ENCODE results near the gene KAT5.
"Not testable (repeated sequence)": the region's sequence is repeated elsewhere in the genome, so short reads cannot be mapped to it uniquely, and the experiment has no call there.

Gene KAT5

DNA sequence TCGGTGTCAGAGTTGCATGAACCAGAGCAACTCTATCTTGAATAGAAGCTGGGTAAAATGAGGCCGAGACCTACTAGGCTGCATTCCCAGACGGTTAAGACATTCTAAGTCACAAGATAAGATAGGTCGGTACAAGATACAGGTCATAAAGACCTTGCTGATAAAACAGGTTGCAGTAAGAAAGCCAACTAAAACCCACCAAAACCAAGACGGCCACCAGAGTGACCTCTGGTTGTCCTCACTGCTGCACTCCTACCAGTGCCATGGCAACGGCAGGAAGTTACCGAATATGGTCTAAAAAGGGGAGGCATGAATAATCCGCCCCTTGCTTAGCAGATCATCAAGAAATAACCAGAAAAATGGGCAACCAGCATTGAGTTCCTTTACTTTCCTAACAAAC, 2.4 kb upstream of the KAT5 start:
- no peak for DNase-seq (ENCODE audit: low read depth in 2 of 2)

DNA sequence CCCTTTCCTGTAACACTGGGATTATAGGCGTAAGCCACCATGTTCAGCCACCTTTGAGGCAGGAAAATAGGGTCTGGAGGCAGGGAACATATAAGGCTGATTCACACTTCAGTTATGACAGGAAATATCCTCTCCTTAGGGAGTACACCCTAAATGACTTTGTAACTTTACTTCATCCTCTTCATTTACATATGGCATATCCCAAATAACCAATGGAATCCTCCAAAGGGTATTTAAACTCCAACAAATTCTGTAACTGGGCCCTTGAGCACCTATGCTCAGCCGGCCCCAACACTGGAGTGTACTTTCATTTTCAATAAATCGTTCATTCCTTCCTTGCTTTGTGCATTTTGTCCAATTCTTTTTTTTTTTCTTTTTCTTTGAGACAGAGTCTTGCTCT, 1.6 kb upstream of the KAT5 start:
- DNase-seq (ENCODE audit: low read depth in 2 of 2): no peak

DNA sequence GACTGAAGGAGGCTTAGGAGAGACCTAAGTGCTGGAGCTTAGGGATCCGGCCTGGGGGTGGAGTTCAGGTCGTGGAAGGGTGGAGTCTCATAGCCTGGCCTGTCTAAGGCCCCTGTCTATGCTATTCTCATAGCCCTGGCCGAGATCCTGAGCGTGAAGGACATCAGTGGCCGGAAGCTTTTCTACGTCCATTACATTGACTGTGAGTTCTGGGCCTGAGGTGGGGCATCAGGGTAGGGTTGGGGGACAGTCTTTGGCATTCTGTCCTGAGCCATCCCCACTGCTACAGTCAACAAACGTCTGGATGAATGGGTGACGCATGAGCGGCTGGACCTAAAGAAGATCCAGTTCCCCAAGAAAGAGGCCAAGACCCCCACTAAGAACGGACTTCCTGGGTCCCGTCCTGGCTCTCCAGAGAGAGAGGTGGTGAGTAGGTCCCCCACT, 603 bp downstream of the KAT5 start:
- no peak for DNase-seq (ENCODE audit: low read depth in 2 of 2)

DNA sequence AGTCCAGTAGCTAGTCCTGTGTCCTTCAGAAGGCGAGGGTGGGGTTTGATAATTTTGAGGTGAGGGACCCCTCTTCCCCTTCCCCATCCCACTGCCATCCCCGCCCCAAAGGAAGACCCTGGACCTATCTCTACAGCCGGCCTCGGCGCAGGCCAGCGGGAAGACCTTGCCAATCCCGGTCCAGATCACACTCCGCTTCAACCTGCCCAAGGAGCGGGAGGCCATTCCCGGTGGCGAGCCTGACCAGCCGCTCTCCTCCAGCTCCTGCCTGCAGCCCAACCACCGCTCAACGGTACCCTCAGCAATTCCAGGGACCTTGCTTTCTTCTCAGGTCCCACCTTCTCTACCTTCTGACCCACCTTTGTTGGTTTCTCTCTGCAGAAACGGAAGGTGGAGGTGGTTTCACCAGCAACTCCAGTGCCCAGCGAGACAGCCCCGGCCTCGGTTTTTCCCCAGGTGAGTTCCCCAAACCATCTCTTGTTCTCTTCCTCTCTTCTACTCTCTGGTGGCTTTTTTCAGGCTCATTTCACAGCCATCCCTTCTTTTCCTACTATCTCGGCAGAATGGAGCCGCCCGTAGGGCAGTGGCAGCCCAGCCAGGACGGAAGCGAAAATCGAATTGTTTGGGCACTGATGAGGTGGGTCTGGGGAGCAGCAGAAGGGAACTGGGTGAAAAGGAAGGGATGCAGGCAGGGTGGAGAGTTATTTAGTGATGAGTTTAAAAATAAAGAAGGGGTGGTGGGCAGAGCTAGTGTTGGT, 1.3 kb downstream of the KAT5 start:
- DNase-seq (ENCODE audit: low read depth in 2 of 2): no peak

DNA sequence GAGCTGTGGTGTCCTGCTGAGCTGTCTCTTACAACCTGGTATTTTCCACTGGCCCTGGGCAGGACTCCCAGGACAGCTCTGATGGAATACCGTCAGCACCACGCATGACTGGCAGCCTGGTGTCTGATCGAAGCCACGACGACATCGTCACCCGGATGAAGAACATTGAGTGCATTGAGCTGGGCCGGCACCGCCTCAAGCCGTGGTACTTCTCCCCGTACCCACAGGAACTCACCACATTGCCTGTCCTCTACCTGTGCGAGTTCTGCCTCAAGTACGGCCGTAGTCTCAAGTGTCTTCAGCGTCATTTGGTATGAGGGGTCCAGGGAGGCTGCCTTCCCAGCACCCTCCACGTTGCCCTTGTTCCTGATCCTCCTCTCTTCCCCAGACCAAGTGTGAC, 2.4 kb downstream of the KAT5 start:
- DNase-seq (ENCODE audit: low read depth in 2 of 2): no peak

DNA sequence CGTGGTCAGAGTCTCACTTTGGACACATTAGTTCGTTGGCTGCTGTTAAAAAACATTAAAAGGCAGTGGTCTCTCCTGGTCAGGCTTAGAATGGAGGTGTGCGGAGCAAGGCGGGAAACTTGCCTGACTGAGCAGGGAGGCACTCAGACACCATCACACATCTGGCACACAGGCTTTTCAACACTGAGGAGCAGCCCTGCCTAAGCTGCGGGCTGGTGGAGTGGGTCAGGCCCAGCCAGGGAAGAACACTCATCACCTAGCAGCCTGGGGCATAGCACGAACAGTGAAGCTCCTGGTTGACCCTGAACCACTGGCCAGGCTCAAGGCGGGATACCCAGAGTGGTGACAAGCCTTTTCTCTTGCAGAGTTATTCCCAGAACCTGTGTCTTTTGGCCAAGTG, 4.2 kb downstream of the KAT5 start:
- no peak for DNase-seq (ENCODE audit: low read depth in 2 of 2)

DNA sequence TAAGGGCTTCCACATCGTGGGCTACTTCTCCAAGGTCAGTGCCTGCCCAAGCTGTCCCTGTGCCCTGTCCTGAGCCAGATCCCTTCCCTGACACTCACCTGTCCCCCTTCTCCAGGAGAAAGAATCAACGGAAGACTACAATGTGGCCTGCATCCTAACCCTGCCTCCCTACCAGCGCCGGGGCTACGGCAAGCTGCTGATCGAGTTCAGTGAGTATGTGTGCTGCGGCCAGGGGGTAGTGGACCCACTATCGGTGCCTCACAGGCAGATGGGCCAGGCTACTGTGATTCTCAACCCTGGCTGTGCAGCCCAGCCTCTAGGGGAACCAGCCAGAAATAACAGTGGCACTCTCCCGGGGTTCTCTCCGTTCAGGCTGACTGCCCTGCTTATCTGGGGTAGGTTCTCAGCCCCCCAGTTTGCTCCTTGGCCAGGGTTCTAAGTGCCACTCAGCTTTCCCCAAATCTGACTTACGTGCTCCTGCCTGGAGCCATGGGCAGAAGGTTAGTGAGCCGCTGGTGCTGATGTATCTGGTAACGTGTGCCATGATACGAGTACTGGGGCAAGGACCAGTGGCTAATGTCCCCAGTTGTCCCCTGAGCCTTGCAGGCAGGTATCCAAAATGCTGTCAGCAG, 4.8 kb downstream of the KAT5 start:
- DNase-seq (ENCODE audit: low read depth in 2 of 2): no peak

DNA sequence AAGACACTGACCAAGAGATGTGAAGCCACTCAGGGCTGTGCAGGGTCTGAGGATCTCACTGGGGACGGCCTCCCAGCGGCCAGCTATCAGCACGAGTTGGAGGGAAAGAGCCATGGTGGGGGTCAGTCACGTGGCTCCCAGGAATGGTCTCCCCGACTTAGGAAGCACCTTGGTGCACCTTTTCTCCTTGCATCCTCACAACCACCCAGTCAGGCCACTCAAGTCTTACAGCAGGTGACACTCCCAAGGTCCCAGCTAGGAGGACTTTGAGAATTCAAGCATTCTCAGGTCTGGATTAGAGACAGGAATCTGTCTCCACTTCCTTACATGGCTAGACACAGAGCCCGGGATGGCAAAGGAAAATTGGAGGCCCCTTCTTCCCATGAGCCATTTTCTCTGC, 5.9 kb downstream of the KAT5 start:
- DNase-seq (ENCODE audit: low read depth in 2 of 2): no peak

DNA sequence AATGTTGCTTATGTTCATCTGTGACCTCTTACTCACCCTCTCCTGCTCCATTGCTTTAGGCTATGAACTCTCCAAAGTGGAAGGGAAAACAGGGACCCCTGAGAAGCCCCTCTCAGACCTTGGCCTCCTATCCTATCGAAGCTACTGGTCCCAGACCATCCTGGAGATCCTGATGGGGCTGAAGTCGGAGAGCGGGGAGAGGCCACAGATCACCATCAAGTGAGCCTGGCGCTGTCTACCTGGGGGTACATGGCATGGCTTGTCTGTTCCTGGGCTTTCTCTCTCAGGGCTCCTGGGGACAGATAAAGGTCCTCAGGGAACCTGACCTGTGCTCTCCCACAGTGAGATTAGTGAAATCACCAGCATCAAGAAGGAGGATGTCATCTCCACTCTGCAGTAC, 6.5 kb downstream of the KAT5 start:
- no peak for DNase-seq (ENCODE audit: low read depth in 2 of 2)

DNA sequence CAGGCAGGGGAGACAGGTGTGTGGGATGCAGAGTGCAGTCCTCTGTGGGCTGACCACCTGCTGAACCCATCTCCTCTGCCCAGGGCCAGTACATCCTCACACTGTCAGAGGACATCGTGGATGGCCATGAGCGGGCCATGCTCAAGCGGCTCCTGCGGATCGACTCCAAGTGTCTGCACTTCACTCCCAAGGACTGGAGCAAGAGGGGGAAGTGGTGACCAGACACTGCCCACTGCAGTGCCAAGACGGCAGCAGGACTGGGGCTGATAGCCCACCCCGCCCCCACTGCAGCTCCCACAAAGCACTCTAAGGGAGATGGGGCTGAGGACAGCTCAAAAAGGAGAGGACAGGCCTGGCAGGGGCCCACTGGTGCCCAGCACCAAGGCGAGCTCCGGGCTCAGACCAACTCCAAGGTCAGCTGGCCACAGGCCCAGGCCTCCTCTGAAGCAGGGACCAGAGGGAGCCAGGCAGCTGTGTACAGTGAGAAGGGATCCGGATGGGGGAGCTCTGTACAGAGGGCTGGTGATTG, 7.0 kb downstream of the KAT5 start:
- DNase-seq (ENCODE audit: low read depth in 2 of 2): no peak

DNA sequence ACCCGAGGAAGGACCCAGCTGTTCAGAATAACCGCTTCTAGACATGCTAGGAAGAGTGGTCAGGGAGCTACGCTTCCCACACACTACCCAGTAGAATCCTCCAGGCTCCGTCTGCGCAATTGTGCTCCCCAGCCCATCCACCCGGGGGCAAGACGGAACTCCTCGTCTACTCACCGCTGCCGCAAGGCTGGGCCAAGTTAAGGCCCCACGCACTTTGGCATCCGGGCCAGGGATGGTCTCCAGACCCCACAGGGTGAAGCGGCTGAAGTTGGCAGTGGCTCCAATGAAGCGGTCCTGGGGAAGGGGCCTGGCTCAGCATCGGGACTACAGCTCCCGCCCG, 7.8 kb downstream of the KAT5 start:
- no peak for DNase-seq (ENCODE audit: low read depth in 2 of 2)

DNA sequence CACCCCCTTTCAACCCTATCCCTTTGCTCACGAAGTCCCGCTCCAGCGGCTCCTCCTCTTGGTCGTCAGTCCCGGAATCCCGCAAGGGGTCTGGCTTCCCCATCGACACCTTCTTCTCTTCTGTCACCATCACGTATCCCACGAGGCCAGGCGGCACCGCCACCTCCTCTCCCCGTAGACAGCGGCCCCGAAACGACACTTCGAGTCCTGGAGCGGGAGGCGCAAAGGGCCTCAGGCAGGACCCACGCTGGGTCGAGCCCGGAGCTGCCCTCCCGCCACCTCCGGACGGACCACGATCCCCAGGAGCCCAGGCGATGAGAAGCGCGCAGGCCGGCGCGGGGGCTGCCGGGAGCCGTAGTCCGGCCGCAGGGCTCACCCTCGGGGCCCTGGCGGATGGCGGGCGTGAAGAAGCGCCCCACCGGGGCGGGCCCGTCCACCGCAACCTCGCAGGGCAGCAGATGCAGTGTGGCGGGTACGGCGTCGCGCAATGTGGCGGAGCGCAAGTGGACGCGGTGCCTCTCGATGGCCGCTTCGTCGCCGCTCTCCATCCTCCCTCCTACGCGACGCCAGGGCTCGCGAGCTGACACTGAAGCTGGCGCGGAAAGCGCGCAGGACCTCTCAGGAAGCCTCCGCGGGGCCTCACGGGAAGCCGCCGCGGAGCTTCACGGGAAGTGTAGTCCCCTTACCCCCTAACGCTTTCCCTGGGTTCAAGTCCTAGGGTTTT, 8.3 kb downstream of the KAT5 start, which contains the start of gene RNASEH2C:
RNASEH2C (minus strand) TSS at position 588 of the 724 bp plus-strand sequence; CDS start at position 548, 40 bp downstream.
- peak; percentile 30 to 69 for DNase-seq (ENCODE audit: low read depth in 2 of 2)

DNA sequence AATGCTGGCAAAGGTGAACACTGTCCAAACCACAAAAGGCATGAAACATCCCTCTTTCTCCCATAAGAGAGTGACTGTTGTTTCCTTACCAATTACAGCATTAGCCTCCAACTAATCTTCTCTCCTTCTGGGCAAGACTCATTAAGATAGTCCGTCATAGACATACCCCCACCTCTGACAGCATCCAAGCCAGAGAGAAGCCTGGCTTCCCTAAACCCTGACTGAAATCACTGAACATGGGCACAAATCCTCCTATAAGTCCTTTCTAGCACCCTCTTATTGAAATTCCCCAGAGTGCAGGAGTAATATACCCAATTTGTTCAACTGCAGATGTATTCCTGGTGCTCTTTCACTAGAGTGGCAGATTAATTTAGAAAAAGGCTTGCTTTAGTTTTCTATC, 10.2 kb downstream of the KAT5 start:
- no peak for DNase-seq (ENCODE audit: low read depth in 2 of 2)

DNA sequence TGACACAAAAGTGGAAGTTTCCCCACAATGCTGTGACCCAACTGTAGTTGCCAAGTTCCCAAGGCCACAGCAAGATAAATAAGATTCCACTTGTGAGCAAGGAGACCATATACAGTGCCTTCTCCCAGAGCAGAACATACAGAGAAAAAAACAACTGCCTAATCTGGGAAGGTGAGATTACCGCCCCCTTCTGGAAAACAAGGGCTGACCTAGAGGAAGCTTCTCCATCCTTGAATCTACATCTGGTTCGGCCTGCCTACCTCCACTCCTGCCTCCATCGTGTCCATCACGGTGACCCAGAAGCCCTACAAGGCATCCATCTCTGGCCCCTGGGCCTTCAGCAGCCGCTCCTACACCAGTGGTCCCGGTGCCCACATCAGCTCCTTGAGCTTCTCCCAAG, 14.6 kb downstream of the KAT5 start:
- DNase-seq (ENCODE audit: low read depth in 2 of 2): no peak

DNA sequence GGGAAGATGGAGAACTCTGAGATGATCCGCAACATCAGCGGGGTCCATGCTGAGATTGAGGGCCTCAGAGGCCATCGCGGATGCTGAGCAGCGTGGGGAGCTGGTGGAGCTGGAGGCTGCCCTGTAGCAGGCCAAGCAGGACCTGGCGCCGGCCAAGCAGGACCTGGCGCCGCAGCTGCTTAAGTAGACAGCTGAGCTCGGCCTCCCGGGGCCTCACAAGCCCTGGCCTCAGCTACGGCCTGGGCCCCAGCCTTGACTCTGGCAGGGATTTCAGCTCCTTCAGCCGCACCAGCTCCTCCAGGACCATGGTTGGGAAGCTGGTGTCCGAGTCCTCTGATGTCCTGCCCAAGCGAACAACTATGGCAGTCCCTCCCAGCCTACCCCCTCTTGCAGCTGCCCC, 15.8 kb downstream of the KAT5 start:
- DNase-seq (ENCODE audit: low read depth in 2 of 2): no peak

DNA sequence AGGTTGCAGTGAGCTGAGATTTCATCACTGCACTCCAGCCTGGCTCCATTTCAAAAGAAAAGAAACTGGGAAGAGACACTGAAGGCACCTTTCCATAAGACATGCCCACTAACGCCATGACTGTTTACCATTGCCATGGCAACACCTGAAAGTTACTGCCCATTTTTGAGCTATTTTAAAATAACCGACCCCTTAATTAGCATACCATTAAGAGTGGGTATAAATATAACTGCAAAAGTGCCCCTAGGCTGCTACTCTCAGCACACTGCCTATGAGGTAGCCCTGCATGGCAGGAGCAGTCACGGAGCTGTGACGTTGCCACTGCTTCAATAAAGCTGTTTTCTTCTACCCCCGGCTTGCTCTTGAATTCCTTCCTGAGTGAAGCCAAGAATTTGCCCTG, 18.4 kb downstream of the KAT5 start:
- DNase-seq (ENCODE audit: low read depth in 2 of 2): no peak

DNA sequence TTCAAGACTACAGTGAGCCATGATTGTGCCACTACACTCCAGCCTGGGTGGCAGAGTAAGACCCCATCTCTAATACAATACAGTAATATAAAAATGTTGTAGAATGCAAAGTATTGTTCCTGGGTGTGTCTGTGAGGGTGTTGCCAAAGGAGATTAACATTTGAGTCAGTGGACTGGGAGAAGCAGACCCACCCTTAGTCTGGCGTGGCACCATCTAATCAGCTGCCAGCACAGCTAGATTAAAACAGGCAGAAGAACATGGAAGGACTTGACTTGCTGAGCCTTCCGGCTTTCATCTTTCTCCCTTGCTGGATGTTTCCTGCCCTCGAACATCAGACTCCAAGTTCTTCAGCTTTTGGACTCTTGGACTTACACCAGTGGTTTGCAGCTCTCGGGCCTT, 23.1 kb downstream of the KAT5 start:
- DNase-seq (ENCODE audit: low read depth in 2 of 2): not testable (repeated sequence)

DNA sequence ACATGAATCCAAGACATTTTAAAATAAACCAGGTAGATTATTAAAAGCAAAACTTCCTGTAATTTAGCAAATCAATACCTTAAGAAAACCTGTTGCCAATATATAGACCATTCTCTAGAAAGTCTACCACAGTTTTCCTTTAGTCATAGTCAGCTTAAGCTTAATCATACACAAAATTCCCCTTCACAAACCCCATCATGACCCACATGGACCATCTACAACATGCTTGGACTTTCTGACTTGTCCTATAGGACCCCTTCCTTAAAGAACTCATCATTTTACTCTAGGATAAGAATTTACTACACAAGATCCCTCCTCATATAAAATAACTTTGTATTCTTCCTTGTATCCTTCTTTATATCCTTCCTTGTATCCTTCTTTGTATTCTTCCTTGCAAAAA, 24.8 kb downstream of the KAT5 start:
- no peak for DNase-seq (ENCODE audit: low read depth in 2 of 2)

DNA sequence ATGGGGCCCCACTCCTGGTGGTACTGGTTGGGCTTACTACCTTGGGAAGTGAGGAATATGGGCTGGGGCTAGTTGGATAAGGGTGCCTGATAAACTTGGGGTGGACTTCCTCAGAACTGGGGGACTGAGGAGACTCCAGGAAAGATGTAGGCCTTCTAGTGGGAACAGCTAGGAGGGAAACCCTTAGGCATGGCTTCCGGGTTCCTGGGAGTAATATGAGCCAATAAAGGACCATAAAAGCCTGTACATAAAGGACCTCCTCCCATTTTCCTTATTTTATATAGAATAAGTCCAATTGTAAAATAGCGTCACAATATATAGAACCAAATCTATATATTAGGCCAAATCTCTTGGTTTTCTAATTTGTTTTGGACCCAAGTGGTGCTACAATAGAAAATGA, 27.0 kb downstream of the KAT5 start:
- DNase-seq (ENCODE audit: low read depth in 2 of 2): no peak

DNA sequence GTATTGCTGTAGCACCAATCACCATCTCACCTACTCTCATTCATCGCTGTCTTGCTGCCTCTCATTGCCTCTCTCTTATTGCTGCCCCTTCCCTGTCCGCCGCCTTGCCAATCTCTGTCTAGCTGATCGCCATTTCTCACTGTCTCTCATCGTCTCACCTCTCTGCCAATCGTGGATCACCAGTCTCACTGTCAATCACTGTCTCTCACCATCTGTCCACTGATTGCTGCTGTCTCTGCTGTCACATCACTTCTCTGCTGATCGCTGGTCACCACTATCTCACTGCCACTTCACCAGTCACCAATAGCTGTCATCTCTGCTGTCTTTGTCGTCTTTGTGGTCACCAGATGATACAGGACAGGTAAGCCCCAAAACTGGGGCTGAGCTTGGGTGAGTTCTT, 29.1 kb downstream of the KAT5 start:
- DNase-seq (ENCODE audit: low read depth in 2 of 2): no peak

DNA sequence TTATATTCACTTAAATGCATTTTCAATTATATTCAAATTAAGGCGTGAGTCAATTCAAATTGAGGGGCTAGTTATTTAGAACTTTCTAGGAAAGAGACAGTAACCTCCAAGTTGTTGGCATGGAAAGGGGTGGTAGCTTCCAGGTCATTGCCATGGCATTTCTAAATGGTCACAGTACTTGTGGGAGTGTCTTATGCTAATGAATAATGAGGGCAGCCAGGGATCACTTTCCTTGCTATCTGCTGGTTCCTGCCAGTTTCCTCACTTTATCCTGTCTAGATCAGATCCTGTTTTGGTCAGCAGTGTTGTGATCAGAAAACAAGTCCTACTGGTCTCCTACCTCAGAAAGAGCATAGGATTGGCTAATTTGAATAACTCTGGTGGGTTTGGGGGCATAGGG, 30.3 kb downstream of the KAT5 start:
- no peak for DNase-seq (ENCODE audit: low read depth in 2 of 2)

DNA sequence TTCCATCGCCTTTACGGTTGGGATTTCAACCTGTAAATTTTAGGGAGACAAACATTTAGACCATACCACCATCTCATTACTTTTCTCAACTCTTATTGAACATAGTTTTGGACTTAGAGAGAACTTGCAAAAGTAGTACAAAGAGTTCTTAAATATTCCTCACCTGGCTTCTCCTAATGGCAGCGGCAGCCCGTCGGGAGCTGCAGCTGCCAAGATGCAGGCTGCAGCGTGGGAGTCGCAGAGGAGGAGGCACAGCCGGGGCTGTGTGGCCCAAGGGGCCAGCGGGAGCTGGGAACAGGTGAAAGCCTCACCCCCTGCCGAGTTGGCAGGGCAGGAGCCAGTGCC, 31.6 kb downstream of the KAT5 start:
- DNase-seq (ENCODE audit: low read depth in 2 of 2): no peak

All from stimulated activated CD8-positive, alpha-beta memory T cell treated with anti-CD3 and anti-CD28 coated beads, Interleukin-7, amount 100 ng/mL, for 4 hours (primary cell).